Measurements from ENCODE around the gene RCL1.

DNA sequence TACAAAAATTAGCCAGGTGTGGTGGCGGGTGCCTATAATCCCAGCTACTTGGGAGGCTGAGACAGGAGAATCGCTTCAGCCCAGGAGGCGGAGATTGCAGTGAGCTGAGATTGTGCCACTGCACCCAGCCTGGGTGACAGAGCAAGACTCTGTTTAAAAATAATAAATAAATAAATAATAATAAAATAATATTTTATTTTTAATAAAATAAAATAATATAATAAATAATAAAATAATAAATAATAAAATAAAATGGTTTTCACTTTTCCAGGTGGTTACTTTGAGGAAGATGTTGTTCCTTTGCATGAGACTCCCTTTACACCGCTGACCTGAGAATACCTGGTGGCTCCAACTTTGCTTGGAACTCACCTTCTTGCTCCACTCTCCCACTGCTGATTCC lies 82.8 kb downstream of the RCL1 start:
- TF ChIP-seq EZH2 (IDR thresholded peaks at IDR 0.05; ENCODE audit: borderline replicate concordance, low read length) = no peak
- TF ChIP-seq, protein P1, sequence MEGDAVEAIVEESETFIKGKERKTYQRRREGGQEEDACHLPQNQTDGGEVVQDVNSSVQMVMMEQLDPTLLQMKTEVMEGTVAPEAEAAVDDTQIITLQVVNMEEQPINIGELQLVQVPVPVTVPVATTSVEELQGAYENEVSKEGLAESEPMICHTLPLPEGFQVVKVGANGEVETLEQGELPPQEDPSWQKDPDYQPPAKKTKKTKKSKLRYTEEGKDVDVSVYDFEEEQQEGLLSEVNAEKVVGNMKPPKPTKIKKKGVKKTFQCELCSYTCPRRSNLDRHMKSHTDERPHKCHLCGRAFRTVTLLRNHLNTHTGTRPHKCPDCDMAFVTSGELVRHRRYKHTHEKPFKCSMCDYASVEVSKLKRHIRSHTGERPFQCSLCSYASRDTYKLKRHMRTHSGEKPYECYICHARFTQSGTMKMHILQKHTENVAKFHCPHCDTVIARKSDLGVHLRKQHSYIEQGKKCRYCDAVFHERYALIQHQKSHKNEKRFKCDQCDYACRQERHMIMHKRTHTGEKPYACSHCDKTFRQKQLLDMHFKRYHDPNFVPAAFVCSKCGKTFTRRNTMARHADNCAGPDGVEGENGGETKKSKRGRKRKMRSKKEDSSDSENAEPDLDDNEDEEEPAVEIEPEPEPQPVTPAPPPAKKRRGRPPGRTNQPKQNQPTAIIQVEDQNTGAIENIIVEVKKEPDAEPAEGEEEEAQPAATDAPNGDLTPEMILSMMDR (IDR thresholded peaks at IDR 0.05; ENCODE audit: low read length) = no peak
